ENCODE data around the gene AXIN1. TPM values are rescaled to one million over a fixed set of nuclear protein-coding genes. Genes with fewer than 3 reads are reported as not detected.

The AXIN1 gene
- total RNA-seq, 1 experiment from 2014 or later = 50.3 TPM

DNA sequence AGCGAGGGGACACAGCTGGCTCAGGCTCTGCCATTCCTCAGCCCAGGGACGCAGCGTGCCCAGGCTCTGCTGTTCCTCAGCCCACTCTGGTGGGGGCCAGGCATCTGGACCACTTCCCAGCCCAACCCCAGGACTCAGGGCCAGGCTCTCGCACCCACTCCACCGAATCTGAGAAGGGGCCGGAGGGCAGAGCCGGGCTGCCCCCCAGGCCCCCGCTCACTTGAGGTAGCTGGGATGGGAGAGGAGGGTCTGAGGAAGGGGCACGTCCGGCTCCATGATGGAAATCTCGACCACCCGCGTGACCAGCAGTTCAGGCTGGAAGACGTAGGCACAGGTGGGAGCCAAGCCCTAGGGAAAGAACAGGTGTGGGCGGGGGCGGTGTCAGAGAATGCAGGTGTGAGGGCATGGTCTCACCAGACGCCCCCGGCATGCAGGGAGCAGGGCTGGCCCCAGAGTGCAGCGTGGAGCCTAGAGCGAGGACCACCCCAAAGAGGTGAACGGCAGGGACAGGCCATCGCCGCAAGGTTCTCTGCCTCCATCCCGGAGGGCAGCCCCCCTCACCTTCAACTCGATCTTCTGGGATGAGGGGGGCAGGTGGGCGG lies 24.4 kb upstream of the AXIN1 start:
- no peak overlapping the region for H3K27ac Mint-ChIP-seq
- peaks cover 9% of the 10 kb centered on the region for H3K36me3 Mint-ChIP-seq
- POLR2A ChIA-PET = no interaction called here
- peaks cover 15% of the 10 kb centered on the region for H3K4me1 Mint-ChIP-seq
- TF ChIP-seq TEAD4 (CRISPR knock-in tag; IDR thresholded peaks at IDR 0.05) (no peak), TEAD1 (CRISPR knock-in tag; IDR thresholded peaks at IDR 0.05) (no peak), NR1H2 (CRISPR knock-in tag; IDR thresholded peaks at IDR 0.05) (no peak), SP1 (CRISPR knock-in tag; conservative IDR thresholded peaks at IDR 0.05) (no peak), RORB (CRISPR knock-in tag; IDR thresholded peaks at IDR 0.05) (no peak), NR3C1 (CRISPR knock-in tag; conservative IDR thresholded peaks at IDR 0.05; ENCODE audit: low read depth) (no peak)
- TF ChIP-seq, protein P1, sequence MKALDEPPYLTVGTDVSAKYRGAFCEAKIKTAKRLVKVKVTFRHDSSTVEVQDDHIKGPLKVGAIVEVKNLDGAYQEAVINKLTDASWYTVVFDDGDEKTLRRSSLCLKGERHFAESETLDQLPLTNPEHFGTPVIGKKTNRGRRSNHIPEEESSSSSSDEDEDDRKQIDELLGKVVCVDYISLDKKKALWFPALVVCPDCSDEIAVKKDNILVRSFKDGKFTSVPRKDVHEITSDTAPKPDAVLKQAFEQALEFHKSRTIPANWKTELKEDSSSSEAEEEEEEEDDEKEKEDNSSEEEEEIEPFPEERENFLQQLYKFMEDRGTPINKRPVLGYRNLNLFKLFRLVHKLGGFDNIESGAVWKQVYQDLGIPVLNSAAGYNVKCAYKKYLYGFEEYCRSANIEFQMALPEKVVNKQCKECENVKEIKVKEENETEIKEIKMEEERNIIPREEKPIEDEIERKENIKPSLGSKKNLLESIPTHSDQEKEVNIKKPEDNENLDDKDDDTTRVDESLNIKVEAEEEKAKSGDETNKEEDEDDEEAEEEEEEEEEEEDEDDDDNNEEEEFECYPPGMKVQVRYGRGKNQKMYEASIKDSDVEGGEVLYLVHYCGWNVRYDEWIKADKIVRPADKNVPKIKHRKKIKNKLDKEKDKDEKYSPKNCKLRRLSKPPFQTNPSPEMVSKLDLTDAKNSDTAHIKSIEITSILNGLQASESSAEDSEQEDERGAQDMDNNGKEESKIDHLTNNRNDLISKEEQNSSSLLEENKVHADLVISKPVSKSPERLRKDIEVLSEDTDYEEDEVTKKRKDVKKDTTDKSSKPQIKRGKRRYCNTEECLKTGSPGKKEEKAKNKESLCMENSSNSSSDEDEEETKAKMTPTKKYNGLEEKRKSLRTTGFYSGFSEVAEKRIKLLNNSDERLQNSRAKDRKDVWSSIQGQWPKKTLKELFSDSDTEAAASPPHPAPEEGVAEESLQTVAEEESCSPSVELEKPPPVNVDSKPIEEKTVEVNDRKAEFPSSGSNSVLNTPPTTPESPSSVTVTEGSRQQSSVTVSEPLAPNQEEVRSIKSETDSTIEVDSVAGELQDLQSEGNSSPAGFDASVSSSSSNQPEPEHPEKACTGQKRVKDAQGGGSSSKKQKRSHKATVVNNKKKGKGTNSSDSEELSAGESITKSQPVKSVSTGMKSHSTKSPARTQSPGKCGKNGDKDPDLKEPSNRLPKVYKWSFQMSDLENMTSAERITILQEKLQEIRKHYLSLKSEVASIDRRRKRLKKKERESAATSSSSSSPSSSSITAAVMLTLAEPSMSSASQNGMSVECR (CRISPR knock-in tag; IDR thresholded peaks at IDR 0.05; ENCODE audit: borderline replicate concordance) = no peak
- TF ChIP-seq, protein P2, sequence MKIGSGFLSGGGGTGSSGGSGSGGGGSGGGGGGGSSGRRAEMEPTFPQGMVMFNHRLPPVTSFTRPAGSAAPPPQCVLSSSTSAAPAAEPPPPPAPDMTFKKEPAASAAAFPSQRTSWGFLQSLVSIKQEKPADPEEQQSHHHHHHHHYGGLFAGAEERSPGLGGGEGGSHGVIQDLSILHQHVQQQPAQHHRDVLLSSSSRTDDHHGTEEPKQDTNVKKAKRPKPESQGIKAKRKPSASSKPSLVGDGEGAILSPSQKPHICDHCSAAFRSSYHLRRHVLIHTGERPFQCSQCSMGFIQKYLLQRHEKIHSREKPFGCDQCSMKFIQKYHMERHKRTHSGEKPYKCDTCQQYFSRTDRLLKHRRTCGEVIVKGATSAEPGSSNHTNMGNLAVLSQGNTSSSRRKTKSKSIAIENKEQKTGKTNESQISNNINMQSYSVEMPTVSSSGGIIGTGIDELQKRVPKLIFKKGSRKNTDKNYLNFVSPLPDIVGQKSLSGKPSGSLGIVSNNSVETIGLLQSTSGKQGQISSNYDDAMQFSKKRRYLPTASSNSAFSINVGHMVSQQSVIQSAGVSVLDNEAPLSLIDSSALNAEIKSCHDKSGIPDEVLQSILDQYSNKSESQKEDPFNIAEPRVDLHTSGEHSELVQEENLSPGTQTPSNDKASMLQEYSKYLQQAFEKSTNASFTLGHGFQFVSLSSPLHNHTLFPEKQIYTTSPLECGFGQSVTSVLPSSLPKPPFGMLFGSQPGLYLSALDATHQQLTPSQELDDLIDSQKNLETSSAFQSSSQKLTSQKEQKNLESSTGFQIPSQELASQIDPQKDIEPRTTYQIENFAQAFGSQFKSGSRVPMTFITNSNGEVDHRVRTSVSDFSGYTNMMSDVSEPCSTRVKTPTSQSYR (CRISPR knock-in tag; IDR thresholded peaks at IDR 0.05) = no peak
- TF ChIP-seq, protein P3, sequence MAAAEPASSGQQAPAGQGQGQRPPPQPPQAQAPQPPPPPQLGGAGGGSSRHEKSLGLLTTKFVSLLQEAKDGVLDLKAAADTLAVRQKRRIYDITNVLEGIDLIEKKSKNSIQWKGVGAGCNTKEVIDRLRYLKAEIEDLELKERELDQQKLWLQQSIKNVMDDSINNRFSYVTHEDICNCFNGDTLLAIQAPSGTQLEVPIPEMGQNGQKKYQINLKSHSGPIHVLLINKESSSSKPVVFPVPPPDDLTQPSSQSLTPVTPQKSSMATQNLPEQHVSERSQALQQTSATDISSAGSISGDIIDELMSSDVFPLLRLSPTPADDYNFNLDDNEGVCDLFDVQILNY (CRISPR knock-in tag; IDR thresholded peaks at IDR 0.05) = no peak
- TF ChIP-seq, protein P4, sequence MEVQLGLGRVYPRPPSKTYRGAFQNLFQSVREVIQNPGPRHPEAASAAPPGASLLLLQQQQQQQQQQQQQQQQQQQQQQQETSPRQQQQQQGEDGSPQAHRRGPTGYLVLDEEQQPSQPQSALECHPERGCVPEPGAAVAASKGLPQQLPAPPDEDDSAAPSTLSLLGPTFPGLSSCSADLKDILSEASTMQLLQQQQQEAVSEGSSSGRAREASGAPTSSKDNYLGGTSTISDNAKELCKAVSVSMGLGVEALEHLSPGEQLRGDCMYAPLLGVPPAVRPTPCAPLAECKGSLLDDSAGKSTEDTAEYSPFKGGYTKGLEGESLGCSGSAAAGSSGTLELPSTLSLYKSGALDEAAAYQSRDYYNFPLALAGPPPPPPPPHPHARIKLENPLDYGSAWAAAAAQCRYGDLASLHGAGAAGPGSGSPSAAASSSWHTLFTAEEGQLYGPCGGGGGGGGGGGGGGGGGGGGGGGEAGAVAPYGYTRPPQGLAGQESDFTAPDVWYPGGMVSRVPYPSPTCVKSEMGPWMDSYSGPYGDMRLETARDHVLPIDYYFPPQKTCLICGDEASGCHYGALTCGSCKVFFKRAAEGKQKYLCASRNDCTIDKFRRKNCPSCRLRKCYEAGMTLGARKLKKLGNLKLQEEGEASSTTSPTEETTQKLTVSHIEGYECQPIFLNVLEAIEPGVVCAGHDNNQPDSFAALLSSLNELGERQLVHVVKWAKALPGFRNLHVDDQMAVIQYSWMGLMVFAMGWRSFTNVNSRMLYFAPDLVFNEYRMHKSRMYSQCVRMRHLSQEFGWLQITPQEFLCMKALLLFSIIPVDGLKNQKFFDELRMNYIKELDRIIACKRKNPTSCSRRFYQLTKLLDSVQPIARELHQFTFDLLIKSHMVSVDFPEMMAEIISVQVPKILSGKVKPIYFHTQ (CRISPR knock-in tag; IDR thresholded peaks at IDR 0.05) = no peak
- TF ChIP-seq, protein P5, sequence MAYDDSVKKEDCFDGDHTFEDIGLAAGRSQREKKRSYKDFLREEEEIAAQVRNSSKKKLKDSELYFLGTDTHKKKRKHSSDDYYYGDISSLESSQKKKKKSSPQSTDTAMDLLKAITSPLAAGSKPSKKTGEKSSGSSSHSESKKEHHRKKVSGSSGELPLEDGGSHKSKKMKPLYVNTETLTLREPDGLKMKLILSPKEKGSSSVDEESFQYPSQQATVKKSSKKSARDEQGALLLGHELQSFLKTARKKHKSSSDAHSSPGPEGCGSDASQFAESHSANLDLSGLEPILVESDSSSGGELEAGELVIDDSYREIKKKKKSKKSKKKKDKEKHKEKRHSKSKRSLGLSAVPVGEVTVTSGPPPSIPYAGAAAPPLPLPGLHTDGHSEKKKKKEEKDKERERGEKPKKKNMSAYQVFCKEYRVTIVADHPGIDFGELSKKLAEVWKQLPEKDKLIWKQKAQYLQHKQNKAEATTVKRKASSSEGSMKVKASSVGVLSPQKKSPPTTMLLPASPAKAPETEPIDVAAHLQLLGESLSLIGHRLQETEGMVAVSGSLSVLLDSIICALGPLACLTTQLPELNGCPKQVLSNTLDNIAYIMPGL (CRISPR knock-in tag; IDR thresholded peaks at IDR 0.05) = no peak
- H3K4me3 Mint-ChIP-seq = no peak overlapping the region
- DNase-seq (ENCODE audit: low spot score) = no peak
- no peaks in the 10 kb centered on the region for H3K27me3 Mint-ChIP-seq (ENCODE audit: low read depth)
- ATAC-seq = no peak
- CTCF ChIA-PET = no interaction called here
- no peaks in the 10 kb centered on the region for H3K9me3 Mint-ChIP-seq

Data from WTC11 (cell line).